ENCODE measurements around the gene UNC93B1. TPM values are rescaled to one million over a fixed set of nuclear protein-coding genes. Genes with fewer than 3 reads are reported as not detected.

The UNC93B1 gene
- total and polyA plus RNA-seq, 7 donors = 1.9 to 5.9 (median 4.5) TPM

DNA sequence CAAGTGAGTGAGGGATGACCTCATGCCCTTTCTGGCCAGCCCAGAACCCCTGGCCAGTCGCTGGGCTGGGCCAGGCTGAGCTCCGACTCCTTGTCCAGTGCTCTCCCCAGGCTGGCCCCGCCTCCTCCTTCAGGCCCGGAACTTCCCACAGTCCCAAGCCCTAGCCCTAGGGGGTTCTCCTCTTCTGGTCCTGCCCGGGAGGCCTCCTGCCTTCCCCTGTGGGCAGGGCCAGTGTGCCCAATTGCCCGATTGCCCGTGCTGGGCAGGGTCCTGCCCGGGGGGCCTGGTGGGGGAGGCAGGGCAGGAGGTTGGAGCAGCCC lies 39.1 kb upstream of the UNC93B1 start:
- WGBS, 3 donors = 52 to 66% (median 65%) methylated on average over 7 to 8 of the region's 8 CpGs
- Histone ChIP-seq H3K4me1 (peaks cover 8% of the 10 kb centered on the region), H3K27ac (no peak overlapping the region), H3K9me3 (no peaks in the 10 kb centered on the region), H3K4me3 (no peak overlapping the region), H3K36me3 (ENCODE audit: insufficient read depth in 1 of 2, low read depth in 1 of 2) (peaks cover 0 to 5% of the 10 kb centered on the region in 2 donors), H3K27me3 (ENCODE audit: insufficient read depth in 3 of 3, low read length in 2 of 3) (no peaks in the 10 kb centered on the region)
- DNase-seq (no peak), ATAC-seq (no peak)
- intact Hi-C loops (cut with DNase I) = no loop called here
- TF ChIP-seq, protein P1, sequence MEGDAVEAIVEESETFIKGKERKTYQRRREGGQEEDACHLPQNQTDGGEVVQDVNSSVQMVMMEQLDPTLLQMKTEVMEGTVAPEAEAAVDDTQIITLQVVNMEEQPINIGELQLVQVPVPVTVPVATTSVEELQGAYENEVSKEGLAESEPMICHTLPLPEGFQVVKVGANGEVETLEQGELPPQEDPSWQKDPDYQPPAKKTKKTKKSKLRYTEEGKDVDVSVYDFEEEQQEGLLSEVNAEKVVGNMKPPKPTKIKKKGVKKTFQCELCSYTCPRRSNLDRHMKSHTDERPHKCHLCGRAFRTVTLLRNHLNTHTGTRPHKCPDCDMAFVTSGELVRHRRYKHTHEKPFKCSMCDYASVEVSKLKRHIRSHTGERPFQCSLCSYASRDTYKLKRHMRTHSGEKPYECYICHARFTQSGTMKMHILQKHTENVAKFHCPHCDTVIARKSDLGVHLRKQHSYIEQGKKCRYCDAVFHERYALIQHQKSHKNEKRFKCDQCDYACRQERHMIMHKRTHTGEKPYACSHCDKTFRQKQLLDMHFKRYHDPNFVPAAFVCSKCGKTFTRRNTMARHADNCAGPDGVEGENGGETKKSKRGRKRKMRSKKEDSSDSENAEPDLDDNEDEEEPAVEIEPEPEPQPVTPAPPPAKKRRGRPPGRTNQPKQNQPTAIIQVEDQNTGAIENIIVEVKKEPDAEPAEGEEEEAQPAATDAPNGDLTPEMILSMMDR (IDR thresholded peaks at IDR 0.05) = no peak

DNA sequence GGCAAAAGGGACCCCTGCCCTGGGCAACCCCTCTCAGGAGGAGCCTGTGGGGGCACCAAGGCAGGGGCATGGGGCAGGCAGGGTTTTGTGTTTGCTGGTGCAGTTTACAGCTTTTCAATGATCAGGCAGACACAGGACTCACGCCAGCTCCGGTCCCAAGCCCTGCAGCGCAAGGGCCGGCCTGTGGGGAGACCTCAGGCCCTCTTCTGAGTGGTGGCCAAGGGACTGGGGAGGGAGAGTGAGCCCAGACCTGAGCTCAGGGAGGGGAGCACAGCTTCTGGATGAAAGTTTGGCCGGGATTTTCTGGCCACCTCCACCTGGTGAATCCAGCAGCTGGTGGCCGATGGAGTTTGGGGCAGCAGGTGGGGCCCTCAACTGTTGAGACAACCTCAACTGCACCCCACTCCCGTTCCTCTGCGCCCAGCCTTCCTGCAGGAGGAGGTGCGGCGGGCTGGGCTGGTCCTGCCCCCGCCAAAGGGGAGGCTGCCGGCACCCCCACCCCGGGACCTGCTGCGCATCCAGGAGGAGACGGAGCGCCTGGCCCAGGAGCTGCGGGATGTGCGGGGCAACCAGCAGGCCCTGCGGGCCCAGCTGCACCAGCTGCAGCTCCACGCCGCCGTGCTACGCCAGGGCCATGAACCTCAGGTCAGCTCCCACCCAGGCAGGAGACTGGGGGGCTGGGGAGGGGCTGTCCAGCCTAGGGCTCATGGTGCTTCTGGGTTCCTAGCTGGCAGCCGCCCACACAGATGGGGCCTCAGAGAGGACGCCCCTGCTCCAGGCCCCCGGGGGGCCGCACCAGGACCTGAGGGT lies 38.5 kb upstream of the UNC93B1 start:
- DNase-seq (peak in 1 of 2 donors; percentile 55), ATAC-seq (no peak)
- TF ChIP-seq, protein P1 (IDR thresholded peaks at IDR 0.05) = no peak
- H3K27me3 ChIP-seq (ENCODE audit: insufficient read depth in 3 of 3, low read length in 2 of 3) = no peaks in the 10 kb centered on the region
- H3K9me3 ChIP-seq = no peaks in the 10 kb centered on the region
- H3K36me3 ChIP-seq (ENCODE audit: insufficient read depth in 1 of 2, low read depth in 1 of 2) = peaks cover 0 to 5% of the 10 kb centered on the region in 2 donors
- no peak overlapping the region for H3K27ac ChIP-seq
- peaks cover 13% of the 10 kb centered on the region for H3K4me1 ChIP-seq
- intact Hi-C loops (cut with DNase I) = no loop called here
- no peak overlapping the region for H3K4me3 ChIP-seq
- 90 to 91% (median 91%) methylated on average over 24 to 27 of the region's 27 CpGs for WGBS, 3 donors

DNA sequence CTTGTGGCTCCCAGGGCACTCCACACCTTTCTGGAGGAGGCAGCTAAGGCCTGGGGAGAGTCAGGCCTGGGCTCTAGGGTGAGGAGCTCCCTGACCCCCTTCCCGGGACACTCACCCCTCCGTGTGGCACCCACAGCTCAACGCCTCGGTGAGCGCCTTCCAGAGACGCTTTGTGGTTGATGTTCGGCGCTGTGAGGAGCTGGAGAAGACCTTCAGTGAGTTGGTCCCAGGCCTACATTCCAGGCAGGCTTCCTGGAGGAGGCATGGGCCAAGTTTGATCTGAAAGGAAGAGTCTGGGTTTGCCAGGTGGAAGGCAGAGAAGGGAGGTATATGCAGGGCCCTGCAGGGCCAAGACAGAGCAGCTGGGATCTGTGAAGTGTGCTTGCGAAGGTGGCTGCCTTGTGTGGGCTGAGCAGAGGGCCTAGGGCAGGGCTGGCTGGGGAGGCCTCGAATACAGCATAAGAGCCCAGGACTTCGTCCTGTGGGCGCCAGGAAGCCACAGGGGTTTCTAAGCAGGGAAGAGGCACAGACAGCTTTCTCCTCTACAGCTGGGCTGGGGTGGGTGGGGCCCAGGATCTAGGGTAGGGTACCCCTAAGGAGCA lies 37.8 kb upstream of the UNC93B1 start:
- TF ChIP-seq, protein P1 (IDR thresholded peaks at IDR 0.05) = no peak
- intact Hi-C loops (cut with DNase I) = no loop called here
- peak in 1 of 2 donors; percentile 23 for DNase-seq
- no peaks in the 10 kb centered on the region for H3K27me3 ChIP-seq (ENCODE audit: insufficient read depth in 3 of 3, low read length in 2 of 3)
- H3K36me3 ChIP-seq (ENCODE audit: insufficient read depth in 1 of 2, low read depth in 1 of 2) = peaks cover 0 to 5% of the 10 kb centered on the region in 2 donors
- peaks cover 18% of the 10 kb centered on the region for H3K4me1 ChIP-seq
- H3K9me3 ChIP-seq = no peaks in the 10 kb centered on the region
- no peak for ATAC-seq
- H3K4me3 ChIP-seq = no peak overlapping the region
- H3K27ac ChIP-seq = no peak overlapping the region
- 88 to 93% (median 89%) methylated on average over 12 of the region's 12 CpGs for WGBS, 3 donors

DNA sequence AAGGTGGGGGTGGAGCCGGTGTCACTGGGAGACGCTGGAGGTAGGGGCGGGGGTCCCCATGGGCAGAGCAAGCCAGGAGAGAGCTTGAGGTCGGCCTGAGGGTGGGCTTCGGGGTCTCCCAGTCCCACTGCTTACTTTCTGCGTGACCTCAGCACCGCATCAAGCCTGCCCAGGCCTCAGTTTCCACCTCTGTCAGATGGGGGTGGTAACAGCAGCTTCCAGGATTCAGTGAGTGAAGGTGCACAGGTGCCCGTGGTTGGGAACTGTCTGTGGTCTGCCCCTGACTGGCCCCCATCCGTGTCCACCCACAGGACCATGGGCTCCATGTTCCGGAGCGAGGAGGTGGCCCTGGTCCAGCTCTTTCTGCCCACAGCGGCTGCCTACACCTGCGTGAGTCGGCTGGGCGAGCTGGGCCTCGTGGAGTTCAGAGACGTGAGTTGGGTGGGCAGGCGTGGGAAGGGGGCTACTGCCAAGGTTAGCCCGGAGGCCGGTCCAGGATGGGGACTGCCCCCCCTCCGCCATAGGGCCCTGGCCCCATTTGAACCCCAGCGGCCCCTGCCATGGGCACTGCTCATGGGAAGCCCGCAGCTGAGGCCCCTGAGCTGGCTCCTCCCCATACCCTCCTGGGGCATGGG lies 37.2 kb upstream of the UNC93B1 start:
- ATAC-seq = no peak
- H3K4me1 ChIP-seq = peaks cover 18% of the 10 kb centered on the region
- H3K27ac ChIP-seq = peak overlapping the region; percentile 77
- no peaks in the 10 kb centered on the region for H3K27me3 ChIP-seq (ENCODE audit: insufficient read depth in 3 of 3, low read length in 2 of 3)
- DNase-seq = peak; percentile 18 to 49
- intact Hi-C loops (cut with DNase I) = no loop called here
- TF ChIP-seq, protein P1 (IDR thresholded peaks at IDR 0.05) = no peak
- 83 to 90% (median 87%) methylated on average over 16 to 23 of the region's 23 CpGs for WGBS, 3 donors
- H3K36me3 ChIP-seq (ENCODE audit: insufficient read depth in 1 of 2, low read depth in 1 of 2) = peaks cover 0 to 11% of the 10 kb centered on the region in 2 donors
- peak overlapping the region; percentile 75 for H3K4me3 ChIP-seq
- no peaks in the 10 kb centered on the region for H3K9me3 ChIP-seq

All from psoas muscle (tissue), 8 donors.